Brain microvascular endothelial cell (primary cell): ENCODE results near the gene SRMS.

Source experiments
- DNase-seq: peaks from one replicate; pipeline ENCODE4 v3.0.0-alpha.2; 2020
- H3K27ac ChIP-seq: fragments of 250-450 bp; sonication (Bioruptor Pico); 2 replicates; pipeline ENCODE4 v1.5.1; 2020; ENCODE audit warnings: mild to moderate bottlenecking, moderate library complexity
- H3K27me3 ChIP-seq: fragments of 250-450 bp; sonication (Bioruptor Pico); replicated peaks from 2 replicates; pipeline ENCODE4 v1.5.1; 2020; ENCODE audit warnings: mild to moderate bottlenecking
- H3K36me3 ChIP-seq: fragments of 250-450 bp; sonication (Bioruptor Pico); replicated peaks from 2 replicates; pipeline ENCODE4 v1.5.1; 2020; ENCODE audit warnings: mild to moderate bottlenecking
- H3K4me3 ChIP-seq: 2 replicates; pipeline ENCODE4 v1.5.1; 2011; ENCODE audit warnings: low read depth, mild to moderate bottlenecking, control low read depth, low read length, moderate library complexity
- in situ Hi-C: cut with HindIII; loops from 2 replicates; pipeline ENCODE4 v1.10.0; 2017; ENCODE audit warnings: low sequenced_read_pairs, low pct_ligation_motif_present
- TF ChIP-seq, protein P1 (sequence below): IDR thresholded peaks from 2 replicates; pipeline ENCODE4 v1.5.1; 2011; ENCODE audit warnings: low read depth, mild to moderate bottlenecking, moderate library complexity, low read length, control low read depth, inconsistent platforms; ENCODE audit errors: missing control alignments

SRMS gene

GRCh38 chr20:63494084-63494419 lies 53.5 kb downstream of the SRMS start:
- no peak overlapping the region for H3K4me3 ChIP-seq
- no peak for DNase-seq
- TF ChIP-seq, protein P1, sequence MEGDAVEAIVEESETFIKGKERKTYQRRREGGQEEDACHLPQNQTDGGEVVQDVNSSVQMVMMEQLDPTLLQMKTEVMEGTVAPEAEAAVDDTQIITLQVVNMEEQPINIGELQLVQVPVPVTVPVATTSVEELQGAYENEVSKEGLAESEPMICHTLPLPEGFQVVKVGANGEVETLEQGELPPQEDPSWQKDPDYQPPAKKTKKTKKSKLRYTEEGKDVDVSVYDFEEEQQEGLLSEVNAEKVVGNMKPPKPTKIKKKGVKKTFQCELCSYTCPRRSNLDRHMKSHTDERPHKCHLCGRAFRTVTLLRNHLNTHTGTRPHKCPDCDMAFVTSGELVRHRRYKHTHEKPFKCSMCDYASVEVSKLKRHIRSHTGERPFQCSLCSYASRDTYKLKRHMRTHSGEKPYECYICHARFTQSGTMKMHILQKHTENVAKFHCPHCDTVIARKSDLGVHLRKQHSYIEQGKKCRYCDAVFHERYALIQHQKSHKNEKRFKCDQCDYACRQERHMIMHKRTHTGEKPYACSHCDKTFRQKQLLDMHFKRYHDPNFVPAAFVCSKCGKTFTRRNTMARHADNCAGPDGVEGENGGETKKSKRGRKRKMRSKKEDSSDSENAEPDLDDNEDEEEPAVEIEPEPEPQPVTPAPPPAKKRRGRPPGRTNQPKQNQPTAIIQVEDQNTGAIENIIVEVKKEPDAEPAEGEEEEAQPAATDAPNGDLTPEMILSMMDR = no peak
- H3K36me3 ChIP-seq = no peaks in the 10 kb centered on the region
- H3K27me3 ChIP-seq = peaks cover 10% of the 10 kb centered on the region
- no peak overlapping the region for H3K27ac ChIP-seq
- in situ Hi-C loops = no loop called here

DNA sequence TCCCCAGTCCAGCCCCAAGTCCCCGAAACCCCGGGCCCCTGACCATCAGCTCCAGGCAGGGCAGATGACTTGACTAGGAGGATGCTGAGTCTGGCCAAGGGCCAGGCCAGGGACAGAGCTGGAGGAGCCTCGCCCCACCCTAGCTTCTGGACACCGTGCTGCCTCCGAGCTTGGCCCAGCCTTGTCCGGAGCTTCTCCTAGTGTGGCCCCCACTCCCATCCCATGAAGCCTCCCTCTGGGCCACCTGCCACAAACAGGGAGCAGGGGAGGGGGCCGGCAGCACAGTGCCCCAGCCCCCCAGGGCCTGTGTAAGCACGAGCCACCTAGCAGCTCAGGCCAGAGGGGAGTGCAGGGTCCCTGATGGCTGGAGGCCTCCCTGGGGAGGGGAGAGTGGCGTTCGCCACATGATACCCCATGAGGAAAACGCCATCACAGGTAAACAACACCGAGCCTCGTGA lies 54.0 kb downstream of the SRMS start:
- no peak overlapping the region for H3K4me3 ChIP-seq
- in situ Hi-C loops = no loop called here
- TF ChIP-seq, protein P1 = no peak
- H3K36me3 ChIP-seq = no peaks in the 10 kb centered on the region
- peaks cover 13% of the 10 kb centered on the region for H3K27me3 ChIP-seq
- no peak overlapping the region for H3K27ac ChIP-seq
- no peak for DNase-seq

GRCh38 chr20:63492982-63493381 lies 54.6 kb downstream of the SRMS start:
- TF ChIP-seq, protein P1 = no peak
- no peak for DNase-seq
- Histone ChIP-seq H3K4me3 (no peak overlapping the region), H3K27me3 (peaks cover 11% of the 10 kb centered on the region), H3K36me3 (no peaks in the 10 kb centered on the region), H3K27ac (no peak overlapping the region)
- in situ Hi-C loops = no loop called here

DNA sequence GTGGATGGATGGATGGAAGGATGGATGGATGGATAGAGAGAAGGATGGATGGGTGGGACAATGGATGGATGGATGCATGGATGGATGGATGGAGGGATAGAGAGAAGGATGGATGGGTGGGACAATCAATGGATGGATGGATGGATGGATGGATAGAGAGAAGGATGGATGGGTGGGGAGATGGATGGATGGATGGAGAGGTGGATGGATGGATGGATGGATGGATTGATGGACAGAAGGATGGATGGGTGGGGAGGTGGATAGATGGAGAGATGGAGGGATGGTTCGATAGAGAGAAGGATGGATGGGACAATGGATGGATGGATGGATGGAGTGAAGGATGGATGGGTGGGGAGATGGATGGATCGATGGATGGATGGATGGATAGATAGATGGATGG lies 55.0 kb downstream of the SRMS start:
- in situ Hi-C loops = no loop called here
- H3K4me3 ChIP-seq = no peak overlapping the region
- H3K27ac ChIP-seq = no peak overlapping the region
- TF ChIP-seq, protein P1 = no peak
- H3K27me3 ChIP-seq = peaks cover 15% of the 10 kb centered on the region
- no peak for DNase-seq
- no peaks in the 10 kb centered on the region for H3K36me3 ChIP-seq

- no peak overlapping the region for H3K4me3 ChIP-seq
- TF ChIP-seq, protein P1 = no peak
- H3K27me3 ChIP-seq = peaks cover 17% of the 10 kb centered on the region
- no peak for DNase-seq
- H3K36me3 ChIP-seq = no peaks in the 10 kb centered on the region
- in situ Hi-C loops = no loop called here
- H3K27ac ChIP-seq = no peak overlapping the region
Observed at GRCh38 chr20:63491635-63492230, 55.8 kb downstream of the SRMS start.

DNA sequence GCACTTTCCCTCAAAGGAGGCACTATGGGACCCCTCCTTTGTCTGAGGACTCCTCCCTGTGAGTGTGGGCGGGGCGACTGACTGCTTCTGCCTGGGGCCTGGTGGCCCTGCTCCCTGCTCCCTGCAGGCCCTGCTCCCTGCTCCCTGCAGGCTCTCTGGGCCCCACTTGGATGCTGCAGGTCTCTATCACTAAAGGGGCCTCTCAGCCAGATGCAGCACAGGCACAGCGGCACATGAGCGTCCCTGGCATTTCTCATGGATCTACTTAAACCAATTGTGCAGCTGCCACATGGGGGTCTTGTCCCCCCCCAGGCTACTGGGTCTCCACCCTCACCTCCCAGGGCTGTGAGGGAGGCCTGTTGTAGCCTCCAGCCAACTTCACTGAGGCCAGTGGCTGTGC lies 56.5 kb downstream of the SRMS start:
- peaks cover 17% of the 10 kb centered on the region for H3K27me3 ChIP-seq
- H3K27ac ChIP-seq = no peak overlapping the region
- TF ChIP-seq, protein P1 = no peak
- in situ Hi-C loops = no loop called here
- H3K4me3 ChIP-seq = no peak overlapping the region
- no peaks in the 10 kb centered on the region for H3K36me3 ChIP-seq
- DNase-seq = no peak
